Stimulated activated CD8-positive, alpha-beta memory T cell treated with anti-CD3 and anti-CD28 coated beads, Interleukin-4, amount 100 ng/mL, for 48 hours (primary cell): ENCODE data around the gene PANK1.
A peak's percentile ranks its signal among the peaks of the same experiment; 100 is the strongest.
"Not testable (repeated sequence)": the region's sequence is repeated elsewhere in the genome, so short reads cannot be mapped to it uniquely, and the experiment has no call there.

Experiments
- DNase-seq: peaks from one replicate; pipeline ENCODE4 v3.0.0-alpha.2; 2020

PANK1 gene

DNA sequence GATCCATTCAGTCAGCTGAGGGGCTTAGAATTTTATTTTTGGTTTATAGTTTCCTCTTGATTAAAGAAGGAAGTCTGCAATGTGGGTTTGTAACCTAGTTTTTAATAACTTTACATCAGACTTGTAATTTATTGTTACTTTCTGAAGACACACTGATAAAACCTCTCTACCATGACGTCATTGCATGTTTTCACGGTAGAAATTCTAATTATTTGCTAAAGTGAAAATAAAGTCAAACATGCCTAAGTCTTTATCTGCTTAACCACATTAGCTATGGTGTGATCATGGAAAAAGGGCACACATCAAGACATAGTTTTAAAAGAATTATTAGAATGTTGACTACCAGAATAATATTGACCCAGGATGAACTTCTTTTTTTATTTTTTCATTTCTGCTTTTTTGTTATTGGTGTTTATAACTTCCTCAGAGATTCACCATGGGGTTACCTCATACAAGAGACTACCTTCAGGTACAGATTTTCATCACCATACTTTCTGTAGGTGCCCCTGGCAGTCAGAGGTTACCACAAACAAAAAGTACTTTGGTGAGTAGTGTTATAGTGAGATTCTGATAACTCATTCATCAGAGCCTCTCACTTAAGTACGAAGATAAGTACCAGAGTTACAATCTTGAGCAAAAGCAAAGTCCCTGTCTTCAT, 7.0 kb upstream of the PANK1 start:
- no peak for DNase-seq

GRCh38 chr10:89651205-89651915, 6.3 kb upstream of the PANK1 start:
- no peak for DNase-seq

DNA sequence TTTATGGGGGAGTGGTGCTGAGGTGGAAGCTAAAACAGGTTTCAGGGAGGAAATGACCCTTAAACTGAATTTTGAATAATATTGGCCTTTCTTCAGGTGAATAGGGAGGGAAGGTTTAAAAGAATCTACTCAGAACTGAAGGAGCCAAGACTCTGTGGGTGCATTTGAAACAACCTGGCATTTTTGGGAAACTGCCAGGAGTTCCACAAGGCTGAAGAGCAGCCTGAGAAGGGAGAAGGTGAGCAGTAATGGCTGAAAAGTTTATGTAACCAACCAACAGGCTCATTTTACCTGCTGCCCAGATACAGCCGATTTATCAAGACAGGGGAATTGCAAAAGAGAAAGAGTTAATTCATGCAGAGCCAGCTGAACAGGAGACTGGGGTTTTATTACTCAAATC, 4.0 kb upstream of the PANK1 start:
- DNase-seq, result no peak

DNA sequence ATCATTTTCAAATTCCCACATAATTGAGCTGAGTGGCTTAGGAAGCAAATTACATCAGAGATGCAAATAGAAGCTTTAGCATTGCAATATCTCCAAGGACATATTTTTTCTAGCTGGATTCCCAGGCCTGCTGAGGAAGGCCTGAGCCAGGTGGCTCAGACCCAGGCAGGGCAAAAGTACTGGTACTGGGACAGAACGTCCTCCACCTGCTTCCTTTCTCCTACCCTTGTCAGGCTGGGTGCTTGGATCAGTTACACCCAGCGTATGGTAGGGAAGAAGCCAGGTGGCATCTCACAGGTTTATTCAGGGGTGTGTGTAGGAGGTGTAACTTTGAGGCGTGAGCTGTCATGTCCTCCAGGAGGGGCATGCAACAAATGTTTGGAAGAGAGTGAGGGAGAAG, 3.0 kb upstream of the PANK1 start:
- no peak for DNase-seq

GRCh38 chr10:89646889-89647657, 2.0 kb upstream of the PANK1 start:
- no peak for DNase-seq

DNA sequence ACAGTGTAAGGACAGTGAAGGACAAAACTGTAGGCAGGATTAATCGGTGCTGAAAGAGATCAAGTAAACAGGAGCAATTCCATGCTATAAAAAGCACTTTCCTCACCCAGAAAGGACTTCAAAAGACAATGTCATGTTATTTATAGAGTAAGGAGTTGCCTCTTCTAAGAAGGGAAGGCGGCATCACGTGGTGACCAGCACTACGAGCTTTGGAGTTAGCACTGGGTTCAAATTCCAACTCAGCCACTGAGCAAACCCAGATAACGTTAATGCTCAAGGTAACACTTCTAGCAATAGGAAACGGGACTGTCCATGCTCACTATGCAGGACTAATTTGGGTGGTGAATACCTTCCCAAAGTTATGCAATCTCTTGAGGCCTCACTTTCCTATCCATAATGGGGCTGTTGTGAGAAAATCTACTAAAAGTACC, 715 bp upstream of the PANK1 start:
- no peak for DNase-seq

DNA sequence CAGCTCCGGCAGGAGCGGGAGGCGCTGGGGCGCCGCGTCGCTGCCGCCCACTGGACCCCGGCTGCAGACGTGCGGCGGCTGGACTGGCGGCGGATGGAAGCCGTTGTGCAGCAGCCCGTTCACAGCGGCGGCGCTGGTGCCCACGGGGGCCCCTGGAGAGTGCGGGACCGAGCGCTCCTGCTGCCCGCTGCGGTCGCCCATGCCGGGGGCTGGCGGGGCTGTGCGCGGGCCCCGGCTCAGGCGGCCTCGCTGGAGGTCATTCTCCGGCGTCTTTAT, 413 bp downstream of the PANK1 start:
- no peak for DNase-seq

- DNase-seq, result peak; percentile 75
These were observed 991 bp downstream of the PANK1 start for GRCh38 chr10:89643812-89644690.

DNA sequence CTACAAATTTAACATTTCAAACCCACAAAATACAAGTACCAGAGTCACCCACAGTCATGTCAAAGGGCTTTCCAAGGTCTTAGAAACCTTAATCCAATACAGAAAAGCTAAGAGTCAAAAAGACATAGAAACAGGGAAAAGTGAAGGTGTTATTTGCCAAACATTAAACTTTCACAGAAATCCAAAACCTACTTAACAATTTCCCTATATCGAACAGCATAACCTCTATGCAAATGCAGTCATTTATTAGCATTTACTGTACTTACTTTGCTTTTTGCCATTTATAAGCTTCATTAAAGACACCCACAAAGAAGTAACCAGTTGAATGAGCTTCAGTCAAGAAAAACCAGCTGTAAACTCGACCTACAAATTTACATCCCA, 1.6 kb downstream of the PANK1 start:
- DNase-seq, result no peak

DNA sequence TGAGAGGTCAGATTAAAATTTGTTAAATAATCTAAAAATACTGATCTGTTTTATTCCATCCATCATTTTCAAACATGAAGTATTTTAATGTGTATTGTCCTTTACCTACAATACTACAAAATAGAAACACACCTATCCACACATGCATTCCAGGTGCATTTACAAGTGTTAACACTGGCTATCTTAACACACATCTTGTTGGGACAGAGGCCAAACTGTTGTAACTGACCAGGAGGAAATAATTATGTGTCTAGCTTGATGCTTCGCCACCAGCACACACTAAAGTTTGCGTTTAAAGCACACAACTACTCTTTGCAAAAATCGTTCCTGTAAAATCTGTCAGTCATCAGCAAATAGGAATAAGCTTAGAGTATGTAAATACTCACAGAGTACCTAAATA, 2.8 kb downstream of the PANK1 start:
- no peak for DNase-seq

- no peak for DNase-seq
These were observed 4.8 kb downstream of the PANK1 start for GRCh38 chr10:89640241-89640640.

- no peak for DNase-seq
These were observed 5.7 kb downstream of the PANK1 start for GRCh38 chr10:89639326-89639725.

DNA sequence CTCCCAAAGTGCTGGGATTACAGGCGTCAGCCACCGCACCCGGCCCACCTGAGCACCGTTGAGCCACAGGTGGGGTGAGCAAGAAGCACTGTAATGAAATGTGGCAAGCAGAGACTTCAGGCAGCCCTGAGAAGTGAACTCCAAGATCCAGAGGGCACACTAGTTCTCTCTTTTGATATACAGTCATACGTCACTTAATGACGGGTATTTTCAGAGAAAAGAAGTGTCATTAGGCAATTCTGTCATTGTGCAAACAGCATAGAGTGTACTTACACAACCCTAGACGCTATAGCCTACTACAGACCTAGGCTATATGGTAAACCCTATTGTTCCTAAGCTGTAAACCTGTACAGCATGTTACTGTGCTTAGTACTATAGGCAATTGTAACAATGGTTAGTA, 7.9 kb downstream of the PANK1 start:
- DNase-seq, result no peak

DNA sequence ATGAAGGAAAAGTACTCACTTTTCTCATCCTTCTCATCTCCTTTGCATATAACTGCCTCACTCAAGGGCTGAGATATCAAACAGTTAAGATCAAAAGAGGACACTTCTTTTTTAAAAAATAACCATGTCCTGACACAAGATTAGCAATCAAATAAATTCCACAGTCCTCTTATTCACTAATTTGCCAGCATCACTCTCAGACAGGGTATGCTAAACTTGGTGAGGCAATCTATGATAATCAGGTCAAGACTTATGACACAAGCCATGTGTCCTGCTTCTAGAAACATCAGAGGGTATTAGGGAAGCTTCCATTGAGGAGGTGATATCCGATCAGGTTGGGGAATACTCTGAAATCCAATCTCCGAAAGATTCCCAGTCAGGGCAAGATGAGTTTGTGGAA, 10.4 kb downstream of the PANK1 start:
- no peak for DNase-seq

DNA sequence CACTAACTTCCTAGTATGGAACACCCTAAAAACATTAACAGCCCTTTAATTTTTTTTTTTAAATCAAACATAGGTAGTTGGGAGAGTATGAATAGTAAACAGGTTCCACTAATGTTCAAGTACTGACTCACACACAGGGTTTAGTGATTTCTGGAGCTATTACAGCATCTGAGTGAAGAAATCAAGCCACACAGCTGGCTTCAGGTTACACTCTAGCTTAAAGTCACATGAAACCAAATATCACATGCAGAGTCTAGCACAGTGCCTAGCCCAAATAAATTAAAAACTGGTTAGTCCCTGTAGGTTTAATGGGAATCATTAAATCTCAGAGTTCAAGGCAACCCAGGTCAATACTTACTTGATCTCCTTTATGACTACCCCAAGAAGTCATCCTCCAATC, 11.6 kb downstream of the PANK1 start:
- no peak for DNase-seq

GRCh38 chr10:89632824-89633223, 12.2 kb downstream of the PANK1 start:
- DNase-seq, result no peak

DNA sequence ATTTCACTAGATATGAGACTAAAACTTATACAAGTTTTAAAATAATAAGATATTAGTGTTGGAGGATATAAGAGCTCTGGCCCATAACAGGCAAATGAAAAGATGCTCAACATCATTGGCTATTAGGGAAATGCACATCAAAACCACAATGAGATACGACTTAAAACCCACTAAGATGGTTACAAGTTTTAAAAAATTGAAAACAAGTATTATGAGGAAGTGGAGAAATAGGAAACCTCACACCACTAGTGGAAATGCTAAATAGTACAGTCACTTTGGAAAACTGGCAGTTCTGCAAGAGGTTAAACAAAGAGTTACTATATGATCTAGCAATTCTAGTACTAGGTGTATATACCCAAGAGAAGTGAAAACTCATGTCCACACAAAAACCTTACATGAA, 17.2 kb downstream of the PANK1 start:
- DNase-seq, result no peak

GRCh38 chr10:89625041-89625765, 19.8 kb downstream of the PANK1 start:
- DNase-seq, result no peak

GRCh38 chr10:89624020-89624419, 21.0 kb downstream of the PANK1 start:
- no peak for DNase-seq

GRCh38 chr10:89622151-89622550, 22.9 kb downstream of the PANK1 start:
- DNase-seq, result no peak

DNA sequence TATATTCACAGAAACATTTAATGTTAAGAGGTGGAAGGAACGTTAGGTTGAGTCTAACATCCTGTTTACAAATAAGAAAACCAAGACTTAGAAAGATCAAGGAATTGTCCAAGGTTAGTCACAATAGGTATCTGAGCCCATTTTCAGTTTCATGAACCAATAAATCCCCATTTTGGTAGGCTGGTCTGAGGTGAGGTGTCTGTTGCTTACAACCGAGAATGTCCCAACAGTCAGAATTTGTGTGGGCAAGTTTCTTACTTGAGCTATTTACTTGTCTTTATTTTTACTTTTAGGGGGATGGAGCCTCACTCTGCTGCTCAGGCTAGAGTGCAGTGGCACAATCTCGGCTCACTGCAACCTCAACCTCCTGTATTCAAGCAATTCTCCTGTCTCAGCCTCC, 23.6 kb downstream of the PANK1 start:
- DNase-seq, result no peak

DNA sequence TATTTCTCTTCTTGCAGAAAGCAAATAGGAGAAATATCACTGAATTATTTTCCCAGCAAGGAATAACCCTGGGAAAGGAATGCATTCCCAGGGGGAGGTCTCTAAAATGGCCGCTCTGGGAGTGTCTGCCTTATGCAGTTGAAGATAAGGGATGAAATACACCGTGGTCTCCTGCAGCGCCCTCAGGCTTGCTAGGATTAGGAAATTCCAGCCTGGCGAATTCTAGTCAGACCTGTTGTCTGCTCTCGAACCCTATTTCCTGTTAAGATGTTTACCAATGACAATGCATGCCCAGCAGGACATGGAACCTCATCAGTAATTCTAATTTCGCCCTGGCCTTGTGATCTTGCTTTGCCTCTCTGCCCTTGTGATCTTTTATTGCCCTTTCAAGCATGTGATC, 24.7 kb downstream of the PANK1 start:
- not testable (repeated sequence) for DNase-seq

- DNase-seq, result no peak
These were observed 29.2 kb downstream of the PANK1 start for GRCh38 chr10:89615824-89616223.
